Cardiac muscle cell (in vitro differentiated cells and primary cell): Measurements from ENCODE around the gene ZNF407. TPM values are rescaled to one million over a fixed set of nuclear protein-coding genes. Genes with fewer than 3 reads are reported as not detected.
"Not testable (repeated sequence)": the region's sequence is repeated elsewhere in the genome, so short reads cannot be mapped to it uniquely, and the experiment has no call there.

Experiments used
- DNase-seq, 2 donors: peaks; one replicate each; pipeline versions ENCODE4 v3.0.0 to v3.0.0-alpha.2; 2010 to 2017; ENCODE audit warnings: low read depth in 1 of 2, low spot score in 1 of 2
- H3K27ac ChIP-seq: fragments of 200-600 bp; sonication (generic); 2 replicates; pipeline ENCODE4 v1.5.1; 2016
- H3K27me3 ChIP-seq: fragments of 200-600 bp; sonication (generic); 2 replicates; pipeline ENCODE4 v1.6.0; 2016; ENCODE audit warnings: control low read depth
- H3K36me3 ChIP-seq: fragments of 200-600 bp; sonication (generic); 2 replicates; pipeline ENCODE4 v1.5.1; 2016; ENCODE audit warnings: control low read depth
- H3K4me1 ChIP-seq: fragments of 200-600 bp; sonication (generic); 2 replicates; pipeline ENCODE4 v1.8.1; 2017; ENCODE audit warnings: low read depth, mild to moderate bottlenecking, mixed run types
- H3K4me3 ChIP-seq: fragments of 200-600 bp; sonication (generic); 2 replicates; pipeline ENCODE4 v1.5.1; 2016; ENCODE audit warnings: mild to moderate bottlenecking
- H3K9me3 ChIP-seq: fragments of 200-600 bp; sonication (generic); 2 replicates; pipeline ENCODE4 v1.5.1; 2017; ENCODE audit warnings: low read depth, mild to moderate bottlenecking, control low read depth
- polyA plus RNA-seq: library from polyadenylated mRNA; unstranded; fragments of >200 nt; fragmentation: Nextera tagmentation; extraction: Ambion mirVana; gene quantifications from 2 replicates; pipeline ENCODE4 v1.2.1, GENCODE V29; 2016
- total RNA-seq: library from RNA; depleted of rRNA; stranded (reverse); fragments of >200 nt; gene quantifications from 2 replicates; pipeline ENCODE4 v1.2.3, GENCODE V29; 2016
- TF ChIP-seq, protein P1 (sequence below): IDR thresholded peaks from 2 replicates; pipeline ENCODE4 v1.5.1; 2012; ENCODE audit warnings: low read depth, mild to moderate bottlenecking, low read length

ZNF407 gene
- total and polyA plus RNA-seq, 2 experiments from 2014 or later = 4.6 to 8.0 TPM

DNA sequence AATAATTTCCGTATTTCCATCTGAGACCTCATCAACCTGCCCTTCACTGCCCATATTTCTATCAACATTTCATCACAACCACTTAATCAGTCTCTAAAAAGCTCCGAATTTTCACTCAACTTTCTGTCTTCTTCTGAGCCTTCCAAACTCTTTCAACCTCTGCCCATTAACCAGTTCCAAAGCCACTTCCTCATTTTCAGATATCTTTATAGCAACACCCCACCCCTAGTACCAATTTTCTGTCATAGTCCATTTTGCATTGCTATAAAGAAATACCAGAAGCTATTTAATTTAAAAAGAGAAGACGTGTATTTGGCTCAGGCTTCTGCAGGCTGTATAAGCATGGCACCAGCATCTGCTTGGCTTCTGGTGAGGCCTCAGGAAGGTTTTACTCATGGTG lies 504.2 kb downstream of the ZNF407 start:
- no peak for DNase-seq
- Histone ChIP-seq H3K4me1 (no peaks in the 10 kb centered on the region), H3K36me3 (no peaks in the 10 kb centered on the region), H3K27me3 (no peaks in the 10 kb centered on the region), H3K9me3 (no peaks in the 10 kb centered on the region), H3K27ac (no peak overlapping the region), H3K4me3 (no peak overlapping the region)
- TF ChIP-seq, protein P1, sequence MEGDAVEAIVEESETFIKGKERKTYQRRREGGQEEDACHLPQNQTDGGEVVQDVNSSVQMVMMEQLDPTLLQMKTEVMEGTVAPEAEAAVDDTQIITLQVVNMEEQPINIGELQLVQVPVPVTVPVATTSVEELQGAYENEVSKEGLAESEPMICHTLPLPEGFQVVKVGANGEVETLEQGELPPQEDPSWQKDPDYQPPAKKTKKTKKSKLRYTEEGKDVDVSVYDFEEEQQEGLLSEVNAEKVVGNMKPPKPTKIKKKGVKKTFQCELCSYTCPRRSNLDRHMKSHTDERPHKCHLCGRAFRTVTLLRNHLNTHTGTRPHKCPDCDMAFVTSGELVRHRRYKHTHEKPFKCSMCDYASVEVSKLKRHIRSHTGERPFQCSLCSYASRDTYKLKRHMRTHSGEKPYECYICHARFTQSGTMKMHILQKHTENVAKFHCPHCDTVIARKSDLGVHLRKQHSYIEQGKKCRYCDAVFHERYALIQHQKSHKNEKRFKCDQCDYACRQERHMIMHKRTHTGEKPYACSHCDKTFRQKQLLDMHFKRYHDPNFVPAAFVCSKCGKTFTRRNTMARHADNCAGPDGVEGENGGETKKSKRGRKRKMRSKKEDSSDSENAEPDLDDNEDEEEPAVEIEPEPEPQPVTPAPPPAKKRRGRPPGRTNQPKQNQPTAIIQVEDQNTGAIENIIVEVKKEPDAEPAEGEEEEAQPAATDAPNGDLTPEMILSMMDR = no peak

DNA sequence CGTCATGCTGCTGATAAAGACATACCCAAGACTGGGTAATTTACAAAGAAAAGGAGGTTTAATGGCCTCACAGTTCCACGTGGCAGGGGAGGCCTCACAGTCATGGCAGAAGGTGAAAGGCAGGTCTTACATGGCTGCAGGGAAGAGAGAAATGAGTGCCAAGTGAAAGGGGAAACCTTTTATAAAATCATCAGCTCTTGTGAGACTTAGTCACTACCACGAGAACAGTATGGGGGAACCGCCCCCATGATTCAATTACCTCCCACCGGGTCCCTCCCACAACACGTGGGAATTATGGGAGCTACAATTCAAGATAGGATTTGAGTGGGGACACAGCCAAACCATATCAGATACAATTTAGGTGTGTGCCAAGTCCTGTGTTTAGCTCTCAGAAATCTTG lies 506.4 kb downstream of the ZNF407 start:
- H3K4me3 ChIP-seq, H3K27me3 ChIP-seq, H3K27ac ChIP-seq, DNase-seq, H3K9me3 ChIP-seq, H3K36me3 ChIP-seq, H3K4me1 ChIP-seq: not testable (repeated sequence)

DNA sequence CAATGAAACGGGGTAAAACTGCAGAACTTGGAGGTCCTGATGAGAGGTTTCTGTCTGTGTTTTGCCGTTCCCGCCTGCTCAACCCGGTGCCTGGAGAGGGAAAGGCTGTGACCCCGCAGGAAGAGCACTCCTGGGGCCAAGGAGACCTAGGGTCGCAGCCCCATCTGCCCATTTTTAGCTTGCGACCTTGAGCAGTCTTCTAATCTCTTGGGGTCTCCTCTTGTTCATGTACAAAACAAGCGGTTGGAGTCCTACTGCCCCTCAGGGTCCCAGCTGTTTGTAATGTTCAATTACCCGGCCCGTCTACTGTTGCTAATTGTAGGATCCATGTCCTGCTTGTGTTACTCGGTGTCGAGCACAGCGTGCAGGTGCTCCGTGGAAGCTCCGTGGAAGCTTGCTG lies 506.8 kb downstream of the ZNF407 start:
- TF ChIP-seq, protein P1 = no peak
- DNase-seq = no peak
- H3K4me1 ChIP-seq = no peaks in the 10 kb centered on the region

DNA sequence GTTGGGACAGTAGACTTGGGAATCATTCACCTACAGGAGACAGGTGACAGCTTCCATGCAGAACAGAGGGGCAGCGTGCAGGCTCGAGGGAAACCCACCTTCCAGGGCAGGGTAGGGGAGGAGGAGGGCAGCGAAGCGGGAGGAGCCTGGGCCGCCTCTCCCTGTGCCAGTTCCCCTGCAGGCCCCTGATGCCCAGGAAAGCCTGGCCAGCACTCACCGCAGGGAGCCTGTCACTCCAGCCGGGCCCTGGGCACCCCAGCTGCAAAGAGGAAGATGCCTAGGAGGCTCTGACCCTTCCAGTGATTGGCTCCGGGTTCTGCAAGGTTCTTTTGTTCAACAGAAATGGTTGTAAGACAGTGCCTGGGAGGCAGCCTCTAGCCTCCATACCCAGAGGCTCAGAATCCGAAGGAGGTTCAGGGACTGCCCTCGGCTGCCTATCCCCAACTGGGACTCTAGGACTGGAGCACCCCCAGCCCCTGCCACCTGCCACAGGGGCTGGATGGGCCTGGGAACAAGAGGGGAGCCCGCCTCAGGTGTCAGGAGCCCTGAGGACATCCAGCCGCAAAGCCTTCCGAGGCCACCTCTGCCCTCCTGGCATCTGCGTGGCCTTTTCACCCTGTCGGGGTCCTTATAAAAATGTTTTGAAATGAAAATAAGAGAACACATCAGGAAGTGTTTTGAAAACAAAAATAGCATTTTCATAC lies 508.0 kb downstream of the ZNF407 start:
- TF ChIP-seq, protein P1 = no peak
- H3K27me3 ChIP-seq = no peaks in the 10 kb centered on the region
- H3K36me3 ChIP-seq = no peaks in the 10 kb centered on the region
- no peak for DNase-seq
- H3K27ac ChIP-seq = no peak overlapping the region
- H3K4me3 ChIP-seq = no peak overlapping the region
- H3K9me3 ChIP-seq = no peaks in the 10 kb centered on the region
- no peaks in the 10 kb centered on the region for H3K4me1 ChIP-seq

More for the DNA sequence above, 506.8 kb downstream of the ZNF407 start:
- no peak overlapping the region for H3K27ac ChIP-seq
- no peak overlapping the region for H3K4me3 ChIP-seq
- no peaks in the 10 kb centered on the region for H3K27me3 ChIP-seq
- H3K9me3 ChIP-seq = no peaks in the 10 kb centered on the region
- no peaks in the 10 kb centered on the region for H3K36me3 ChIP-seq

DNA sequence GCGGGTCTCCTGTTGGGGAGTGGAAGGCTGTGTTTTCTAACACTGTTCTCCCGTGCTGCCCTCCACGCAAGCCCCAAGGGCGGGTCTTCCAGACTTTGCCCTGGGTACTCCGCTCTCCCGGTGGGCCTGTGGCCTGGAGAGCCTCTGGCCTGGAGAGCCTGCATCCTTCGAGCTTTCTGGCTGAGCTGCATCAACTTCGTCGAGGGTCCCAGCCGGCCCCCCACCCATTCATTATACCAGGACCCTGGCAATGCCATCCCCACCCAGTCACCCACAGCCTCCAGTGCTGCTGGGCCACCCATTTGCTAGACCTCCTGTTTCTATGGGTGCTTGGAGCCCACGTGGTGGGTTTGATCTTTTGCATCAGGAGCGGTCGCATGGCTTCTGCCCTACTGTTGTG lies 509.1 kb downstream of the ZNF407 start:
- Histone ChIP-seq H3K27ac (no peak overlapping the region), H3K27me3 (no peaks in the 10 kb centered on the region), H3K4me3 (no peak overlapping the region), H3K4me1 (no peaks in the 10 kb centered on the region), H3K36me3 (no peaks in the 10 kb centered on the region), H3K9me3 (no peaks in the 10 kb centered on the region)
- DNase-seq = no peak
- TF ChIP-seq, protein P1 = no peak

DNA sequence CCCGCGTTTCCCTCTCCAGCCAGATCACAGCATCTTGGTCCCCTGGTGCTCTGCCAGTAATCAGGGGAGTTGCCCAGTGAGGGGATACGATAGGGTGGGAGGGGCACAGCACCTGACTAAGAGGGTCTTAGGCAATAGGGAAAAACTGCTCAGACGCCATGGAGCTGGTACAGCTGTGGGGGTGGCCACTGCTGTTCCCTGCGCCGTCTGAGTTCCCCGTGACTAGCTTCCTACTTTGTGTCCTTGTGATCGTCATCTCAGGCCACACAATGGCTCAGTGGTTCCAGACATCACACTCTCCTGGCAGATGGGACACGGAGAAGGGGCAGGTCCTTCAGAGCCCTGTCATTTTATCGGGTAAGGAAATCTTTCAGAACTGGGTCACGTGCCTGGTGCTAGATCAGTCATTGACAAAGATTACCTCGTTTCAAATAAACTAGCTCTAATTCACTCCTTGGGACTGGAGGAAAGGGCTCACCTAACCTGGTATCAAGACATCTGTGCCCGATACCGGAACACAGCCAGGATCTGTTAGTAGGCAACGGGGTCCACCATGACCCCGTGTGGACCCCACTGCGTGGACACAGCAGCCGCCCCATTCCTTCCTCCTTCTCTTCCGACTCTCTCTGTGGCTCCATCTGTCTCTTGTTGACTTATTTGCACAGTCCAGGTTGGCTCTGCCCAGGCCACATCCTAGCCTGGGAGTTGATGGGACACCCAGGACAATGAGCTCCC lies 509.7 kb downstream of the ZNF407 start:
- no peak overlapping the region for H3K27ac ChIP-seq
- no peak overlapping the region for H3K4me3 ChIP-seq
- TF ChIP-seq, protein P1 = no peak
- no peaks in the 10 kb centered on the region for H3K9me3 ChIP-seq
- no peaks in the 10 kb centered on the region for H3K4me1 ChIP-seq
- H3K36me3 ChIP-seq = no peaks in the 10 kb centered on the region
- no peak for DNase-seq
- H3K27me3 ChIP-seq = no peaks in the 10 kb centered on the region
